Gastrocnemius medialis (tissue), 4 donors: ENCODE data around the gene GTF3C1. TPM values are rescaled to one million over a fixed set of nuclear protein-coding genes. Genes with fewer than 3 reads are reported as not detected.

Experiments used
- ATAC-seq, 2 donors: fragments of 150-250 bp; one replicate each; pipeline ENCODE4 v1.9.1; 2016
- DNase-seq, 2 donors: peaks; one replicate each; pipeline ENCODE4 v3.0.0-alpha.2; 2019
- H3K27ac ChIP-seq, 4 donors: fragments of 200-600 bp; sonication (generic); 1 replicate in 1 of 4; 2 replicates in 3 of 4; pipeline ENCODE4 v1.5.1; 2016 to 2018; ENCODE audit warnings: mild to moderate bottlenecking in 2 of 4, moderate library complexity in 1 of 4
- H3K27me3 ChIP-seq, 3 donors: fragments of 200-600 bp; sonication (generic) in 2 of 3; 1 replicate in 1 of 3; 2 replicates in 2 of 3; pipeline versions ENCODE4 v1.5.1 to v1.6.0; 2016 to 2019; ENCODE audit warnings: mild to moderate bottlenecking in 1 of 3, moderate library complexity in 1 of 3
- H3K36me3 ChIP-seq, 2 donors: fragments of 200-600 bp; sonication (generic) in 1 of 2; one replicate each; pipeline ENCODE4 v1.5.1; 2017 to 2018
- H3K4me1 ChIP-seq, 2 donors: fragments of 200-600 bp; sonication (generic) in 1 of 2; one replicate each; pipeline ENCODE4 v1.5.1; 2016 to 2017; ENCODE audit warnings: mild to moderate bottlenecking in 2 of 2
- H3K4me3 ChIP-seq, 4 donors: fragments of 200-600 bp; sonication (generic) in 3 of 4; 1 replicate in 1 of 4; 2 replicates in 3 of 4; pipeline ENCODE4 v1.5.1; 2016 to 2019; ENCODE audit warnings: mild to moderate bottlenecking in 2 of 4
- H3K9me3 ChIP-seq, 3 donors: fragments of 200-600 bp; sonication (generic) in 2 of 3; 1 replicate in 1 of 3; 2 replicates in 2 of 3; pipeline ENCODE4 v1.5.1; 2016 to 2019
- CTCF ChIP-seq, 5 experiments: fragments of 450-650 bp in 3 of 5; fragments of 200-600 bp in 2 of 5; sonication (generic) in 2 of 5; IDR thresholded peaks in 4 of 5; conservative IDR thresholded peaks in 1 of 5; 1 replicate in 4 of 5; 2 replicates in 1 of 5; pipeline ENCODE4 v1.5.1; 2016 to 2019; ENCODE audit warnings: antibody characterized with exemption in 5 of 5, mild to moderate bottlenecking in 3 of 5, moderate library complexity in 3 of 5
- POLR2A ChIP-seq, 2 donors: fragments of 450-650 bp; IDR thresholded peaks; one replicate each; pipeline ENCODE4 v1.6.1; 2017; ENCODE audit warnings: antibody characterized with exemption in 2 of 2, mild to moderate bottlenecking in 2 of 2, moderate library complexity in 2 of 2
- in situ Hi-C, 4 donors: fragments of 200-750 bp; cut with MboI; loops; one replicate each; pipeline versions ENCODE4 v1.15.0 to v1.8.0; 2017; ENCODE audit warnings: low sequenced_read_pairs in 4 of 4
- intact Hi-C: fragments of 100-400 bp; cut with DNase I; formaldehyde crosslinking; loops from one replicate; pipeline ENCODE4 v1.15.1; 2023; ENCODE audit warnings: low total_unique reads
- total RNA-seq, 4 donors: library from RNA; depleted of rRNA; stranded (reverse); fragments of >200 nt; gene quantifications; one replicate each; pipeline versions ENCODE4 v1.1.0 to v1.2.3, GENCODE V29; 2016

GTF3C1 gene
- total RNA-seq, 4 donors from 2014 or later: 52.0 to 108 (median 67.8) TPM

- Histone ChIP-seq H3K36me3 (no peaks in the 10 kb centered on the region), H3K27ac (no peak overlapping the region), H3K4me1 (no peaks in the 10 kb centered on the region), H3K27me3 (no peaks in the 10 kb centered on the region), H3K4me3 (no peak overlapping the region), H3K9me3 (no peaks in the 10 kb centered on the region)
- DNase-seq: no peak
- in situ Hi-C loops: no loop called here
- TF ChIP-seq POLR2A (IDR thresholded peaks at IDR 0.05): no peak
- TF ChIP-seq CTCF (IDR thresholded peaks at IDR 0.05 in 4 of 5, conservative IDR thresholded peaks at IDR 0.05 in 1 of 5): no peak
- intact Hi-C loops: no loop called here
- no peak for ATAC-seq
These were observed 47.6 kb upstream of the GTF3C1 start for GRCh38 chr16:27597361-27597760.

DNA sequence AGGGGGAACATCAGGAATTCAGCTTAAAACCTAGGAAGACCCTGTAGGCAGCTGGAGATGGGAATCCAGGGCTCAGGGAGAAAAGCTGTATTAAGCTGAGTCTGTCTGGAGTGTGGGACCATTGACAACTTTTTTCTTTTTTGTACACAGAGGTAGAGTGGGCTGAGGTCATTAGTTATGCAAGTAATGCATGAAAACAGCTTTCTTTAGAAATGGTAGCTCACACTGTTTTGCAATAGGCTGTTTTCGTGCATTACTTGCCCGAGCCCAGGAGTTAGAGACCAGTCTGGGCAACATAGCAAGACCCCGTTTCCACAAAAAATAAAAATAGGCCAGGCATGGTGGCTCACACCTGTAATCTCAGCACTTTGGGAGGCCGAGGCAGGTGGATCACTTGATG lies 46.7 kb upstream of the GTF3C1 start:
- Histone ChIP-seq H3K4me1 (no peaks in the 10 kb centered on the region), H3K27ac (no peak overlapping the region), H3K36me3 (no peaks in the 10 kb centered on the region), H3K27me3 (no peaks in the 10 kb centered on the region), H3K4me3 (no peak overlapping the region), H3K9me3 (no peaks in the 10 kb centered on the region)
- ATAC-seq: no peak
- DNase-seq: no peak
- TF ChIP-seq POLR2A (IDR thresholded peaks at IDR 0.05) (no peak), CTCF (IDR thresholded peaks at IDR 0.05 in 4 of 5, conservative IDR thresholded peaks at IDR 0.05 in 1 of 5) (no peak)
- intact Hi-C loops: no loop called here
- in situ Hi-C loops: no loop called here

DNA sequence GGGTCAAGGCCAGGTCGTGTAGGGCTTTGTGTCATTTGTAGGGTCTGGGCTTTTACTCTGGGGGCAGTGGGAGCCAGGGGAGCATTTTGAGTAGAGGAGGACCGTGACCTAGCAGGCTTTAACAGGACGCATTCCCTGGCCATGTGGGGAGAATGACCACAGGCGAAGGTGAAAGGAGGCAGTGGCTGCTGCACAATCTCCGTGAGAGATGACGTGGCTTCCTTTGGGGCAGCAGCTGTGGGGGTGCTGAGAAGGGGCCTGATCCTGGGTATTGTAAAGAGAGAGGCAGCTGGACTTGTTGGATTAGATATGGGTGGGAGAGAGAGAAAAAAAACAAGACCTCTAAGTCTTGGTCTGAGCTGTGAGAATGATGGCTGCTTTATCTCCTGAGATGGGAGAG lies 46.3 kb upstream of the GTF3C1 start:
- in situ Hi-C loops: no loop called here

DNA sequence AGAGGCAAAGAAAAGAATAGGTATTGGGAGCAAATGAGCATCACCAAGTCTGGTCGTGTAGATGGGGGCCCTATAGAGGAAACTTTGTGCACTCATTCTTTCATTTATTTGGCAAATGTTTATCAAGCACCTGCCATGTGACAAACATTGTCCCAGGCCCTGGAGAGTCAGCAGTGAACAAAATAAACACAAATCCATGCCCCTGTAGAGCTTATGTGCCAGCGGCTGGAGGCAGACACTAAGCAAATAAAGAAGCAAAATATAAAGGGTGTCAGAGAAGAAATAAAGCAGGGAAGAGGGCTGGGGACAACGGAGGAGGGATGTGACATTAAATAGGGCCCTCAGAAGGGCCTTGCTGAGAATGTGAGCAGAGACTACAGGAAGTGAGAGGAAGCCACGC lies 45.8 kb upstream of the GTF3C1 start:
- no peak for TF ChIP-seq POLR2A (IDR thresholded peaks at IDR 0.05)
- no peak for TF ChIP-seq CTCF (IDR thresholded peaks at IDR 0.05 in 4 of 5, conservative IDR thresholded peaks at IDR 0.05 in 1 of 5)
- Histone ChIP-seq H3K9me3 (no peaks in the 10 kb centered on the region), H3K4me1 (no peaks in the 10 kb centered on the region), H3K36me3 (no peaks in the 10 kb centered on the region), H3K4me3 (no peak overlapping the region), H3K27ac (no peak overlapping the region), H3K27me3 (no peaks in the 10 kb centered on the region)
- ATAC-seq: no peak
- intact Hi-C loops: no loop called here
- no peak for DNase-seq
- in situ Hi-C loops: no loop called here

More for the DNA sequence above, 46.3 kb upstream of the GTF3C1 start:
- intact Hi-C loops: no loop called here
- DNase-seq (no peak), ATAC-seq (no peak)
- Histone ChIP-seq H3K27me3 (no peaks in the 10 kb centered on the region), H3K27ac (no peak overlapping the region), H3K9me3 (no peaks in the 10 kb centered on the region), H3K4me1 (no peaks in the 10 kb centered on the region), H3K4me3 (no peak overlapping the region), H3K36me3 (no peaks in the 10 kb centered on the region)
- TF ChIP-seq CTCF (IDR thresholded peaks at IDR 0.05 in 4 of 5, conservative IDR thresholded peaks at IDR 0.05 in 1 of 5) (no peak), POLR2A (IDR thresholded peaks at IDR 0.05) (no peak)

DNA sequence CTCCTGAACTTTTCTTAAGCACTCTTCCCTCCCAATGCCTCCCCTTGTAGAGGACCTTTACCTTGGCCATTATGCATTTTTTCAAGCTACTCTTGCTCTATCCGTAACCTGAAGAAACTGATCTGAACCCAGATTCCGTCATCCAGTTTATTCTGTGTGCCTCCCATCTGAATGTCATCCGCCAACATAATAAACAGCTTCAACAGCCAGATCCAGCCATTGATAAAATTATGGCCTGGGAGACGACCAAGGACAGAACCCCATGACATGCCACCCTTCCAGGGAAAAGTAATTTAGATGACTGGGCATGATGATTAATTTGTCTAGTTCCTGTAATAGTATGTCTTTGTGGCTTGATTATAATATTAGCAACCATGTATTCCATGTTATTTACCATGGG lies 42.1 kb upstream of the GTF3C1 start:
- ATAC-seq: no peak
- in situ Hi-C loops: no loop called here
- Histone ChIP-seq H3K27ac (no peak overlapping the region), H3K27me3 (no peaks in the 10 kb centered on the region), H3K4me3 (no peak overlapping the region), H3K4me1 (no peaks in the 10 kb centered on the region), H3K36me3 (no peaks in the 10 kb centered on the region), H3K9me3 (no peaks in the 10 kb centered on the region)
- intact Hi-C loops: no loop called here
- no peak for TF ChIP-seq CTCF (IDR thresholded peaks at IDR 0.05 in 4 of 5, conservative IDR thresholded peaks at IDR 0.05 in 1 of 5)
- no peak for TF ChIP-seq POLR2A (IDR thresholded peaks at IDR 0.05)
- no peak for DNase-seq
